Tibial artery (tissue), 4 donors: ENCODE measurements around the gene PAX9.
A peak's percentile ranks its signal among the peaks of the same experiment; 100 is the strongest.

ENCODE experiments used
- DNase-seq, 2 donors: peaks; one replicate each; pipeline ENCODE4 v3.0.0-alpha.2; 2019
- H3K27ac ChIP-seq, 2 donors: fragments of 200-600 bp; sonication (generic) in 1 of 2; 1 replicate in 1 of 2; 2 replicates in 1 of 2; pipeline ENCODE4 v1.5.1; 2018 to 2019; ENCODE audit warnings: mild to moderate bottlenecking in 1 of 2
- H3K27me3 ChIP-seq, 2 donors: fragments of 200-600 bp; sonication (generic) in 1 of 2; one replicate each; pipeline versions ENCODE4 v1.5.1 to v1.6.0; 2016 to 2019
- H3K36me3 ChIP-seq, 3 donors: fragments of 200-600 bp; sonication (generic) in 2 of 3; one replicate each; pipeline ENCODE4 v1.5.1; 2016 to 2019; ENCODE audit warnings: mild to moderate bottlenecking in 2 of 3
- H3K4me1 ChIP-seq, 4 donors: fragments of 200-600 bp; sonication (generic) in 2 of 4; 1 replicate in 3 of 4; 2 replicates in 1 of 4; pipeline ENCODE4 v1.5.1; 2016 to 2019
- H3K4me3 ChIP-seq, 2 donors: fragments of 200-600 bp; sonication (generic) in 1 of 2; 1 replicate in 1 of 2; 2 replicates in 1 of 2; pipeline ENCODE4 v1.5.1; 2018 to 2019; ENCODE audit warnings: mild to moderate bottlenecking in 2 of 2
- H3K9me3 ChIP-seq, 3 donors: fragments of 200-600 bp; sonication (generic) in 1 of 3; one replicate each; pipeline ENCODE4 v1.5.1; 2016 to 2019
- CTCF ChIP-seq, 2 experiments: fragments of 200-600 bp in 1 of 2; fragments of 450-650 bp in 1 of 2; IDR thresholded peaks; one replicate each; pipeline ENCODE4 v1.5.1; 2017 to 2019; ENCODE audit warnings: antibody characterized with exemption in 2 of 2, mild to moderate bottlenecking in 1 of 2, moderate library complexity in 1 of 2
- intact Hi-C: fragments of 100-400 bp; cut with DNase I; formaldehyde crosslinking; loops from one replicate; pipeline ENCODE4 v1.15.0; 2023; ENCODE audit warnings: low total_unique reads

The PAX9 gene

GRCh38 chr14:36655963-36656686 lies 5.5 kb upstream of the PAX9 start:
- Histone ChIP-seq H3K36me3 (no peaks in the 10 kb centered on the region), H3K9me3 (no peaks in the 10 kb centered on the region), H3K27me3 (peaks cover 22 to 100% of the 10 kb centered on the region in 2 donors), H3K27ac (no peak overlapping the region), H3K4me1 (peaks cover 0 to 48% (median 33%) of the 10 kb centered on the region in 4 donors), H3K4me3 (no peak overlapping the region)
- no peak for DNase-seq
- intact Hi-C loops, result loop anchor here (10.0 kb wide), 1 partner anchor 289 kb away; no protein-coding TSS in a partner anchor
- peak; percentile 21 to 44 for TF ChIP-seq CTCF (IDR thresholded peaks at IDR 0.05)

- Histone ChIP-seq H3K9me3 (no peaks in the 10 kb centered on the region), H3K4me3 (peak overlapping the region; percentile 17 to 37), H3K27me3 (peaks cover 22 to 100% of the 10 kb centered on the region in 2 donors), H3K27ac (no peak overlapping the region), H3K4me1 (peaks cover 0 to 56% (median 40%) of the 10 kb centered on the region in 4 donors), H3K36me3 (no peaks in the 10 kb centered on the region)
- intact Hi-C loops, result loop anchor here (10.0 kb wide), 1 partner anchor 288 kb away; no protein-coding TSS in a partner anchor
- DNase-seq, result no peak
- TF ChIP-seq CTCF (IDR thresholded peaks at IDR 0.05), result no peak
Measured at GRCh38 chr14:36656687-36657398, 4.8 kb upstream of the PAX9 start.

GRCh38 chr14:36657399-36658122 lies 4.1 kb upstream of the PAX9 start:
- Histone ChIP-seq H3K27me3 (peaks cover 22 to 100% of the 10 kb centered on the region in 2 donors), H3K4me3 (peak overlapping the region; percentile 17 to 37), H3K36me3 (no peaks in the 10 kb centered on the region), H3K9me3 (no peaks in the 10 kb centered on the region), H3K4me1 (peaks cover 0 to 63% (median 48%) of the 10 kb centered on the region in 4 donors), H3K27ac (no peak overlapping the region)
- intact Hi-C loops, result loop anchor here (10.0 kb wide), 1 partner anchor 287 kb away; no protein-coding TSS in a partner anchor
- TF ChIP-seq CTCF (IDR thresholded peaks at IDR 0.05), result no peak
- DNase-seq, result no peak

- Histone ChIP-seq H3K4me3 (peak overlapping the region; percentile 17 to 37), H3K27ac (no peak overlapping the region), H3K4me1 (peaks cover 0 to 71% (median 55%) of the 10 kb centered on the region in 4 donors), H3K9me3 (no peaks in the 10 kb centered on the region), H3K27me3 (peaks cover 22 to 100% of the 10 kb centered on the region in 2 donors), H3K36me3 (no peaks in the 10 kb centered on the region)
- no peak for TF ChIP-seq CTCF (IDR thresholded peaks at IDR 0.05)
- intact Hi-C loops, result loop anchor here (10.0 kb wide), 1 partner anchor 286 kb away; no protein-coding TSS in a partner anchor
- DNase-seq, result no peak
Measured at GRCh38 chr14:36658123-36659009, 3.3 kb upstream of the PAX9 start.
